HG02970 (cell line): ENCODE results near the gene GATD1.

Experiments
- ATAC-seq: cut with Tn5 transposase; IDR thresholded peaks from one replicate; pipeline ENCODE4 v1.9.1; 2021; ENCODE audit warnings: mild to moderate bottlenecking, moderate library complexity, moderate number of reproducible peaks; ENCODE audit not compliant: unreplicated experiment, low FRiP score

Gene GATD1

GRCh38 chr11:782264-783174, 5.2 kb upstream of the GATD1 start:
- no peak for ATAC-seq

GRCh38 chr11:779955-780532, 2.8 kb upstream of the GATD1 start:
- ATAC-seq = no peak

- no peak for ATAC-seq
Observed at GRCh38 chr11:778976-779954, 2.0 kb upstream of the GATD1 start.

- peak; percentile 29 for ATAC-seq
Observed at GRCh38 chr11:776561-777287, 563 bp downstream of the GATD1 start.

GRCh38 chr11:776263-776560, 1.1 kb downstream of the GATD1 start:
- no peak for ATAC-seq

- ATAC-seq = no peak
Observed at GRCh38 chr11:774873-775592, 2.3 kb downstream of the GATD1 start.

- no peak for ATAC-seq
Observed at GRCh38 chr11:773830-774229, 3.5 kb downstream of the GATD1 start.

GRCh38 chr11:773425-773824, 3.9 kb downstream of the GATD1 start:
- no peak for ATAC-seq

GRCh38 chr11:772429-773390, 4.6 kb downstream of the GATD1 start:
- no peak for ATAC-seq

GRCh38 chr11:771617-772204, 5.6 kb downstream of the GATD1 start:
- ATAC-seq = no peak

- no peak for ATAC-seq
Observed at GRCh38 chr11:770642-771616, 6.4 kb downstream of the GATD1 start.

- no peak for ATAC-seq
Observed at GRCh38 chr11:769887-770641, 7.2 kb downstream of the GATD1 start.

- ATAC-seq = no peak
Observed at GRCh38 chr11:767238-767637, 10.0 kb downstream of the GATD1 start.

GRCh38 chr11:766936-767210, 10.4 kb downstream of the GATD1 start:
- ATAC-seq = no peak

- ATAC-seq = no peak
Observed at GRCh38 chr11:766106-766935, 11.0 kb downstream of the GATD1 start.

- no peak for ATAC-seq
Observed at GRCh38 chr11:765802-766091, 11.5 kb downstream of the GATD1 start.
